GM12873 (cell line): Measurements from ENCODE around the gene TNNI2.
A peak's percentile ranks its signal among the peaks of the same experiment; 100 is the strongest.

ENCODE experiments used
- CTCF ChIP-seq: IDR thresholded peaks from 2 replicates; pipeline ENCODE4 v1.5.1; 2012; ENCODE audit warnings: low read depth, mild to moderate bottlenecking, moderate library complexity, low read length, control low read depth; ENCODE audit not compliant: insufficient read depth; ENCODE audit errors: missing control alignments

The TNNI2 gene

GRCh38 chr11:1837171-1838076, 1.4 kb upstream of the TNNI2 start:
- TF ChIP-seq CTCF, result peak; percentile 98

- no peak for TF ChIP-seq CTCF
Measured at GRCh38 chr11:1838077-1838425, 730 bp upstream of the TNNI2 start.

GRCh38 chr11:1839204-1839923, 583 bp downstream of the TNNI2 start:
- TF ChIP-seq CTCF, result no peak

GRCh38 chr11:1839924-1840779, 1.4 kb downstream of the TNNI2 start:
- TF ChIP-seq CTCF, result no peak

GRCh38 chr11:1840780-1841480, 2.1 kb downstream of the TNNI2 start:
- no peak for TF ChIP-seq CTCF

GRCh38 chr11:1841511-1842148, 2.8 kb downstream of the TNNI2 start:
- no peak for TF ChIP-seq CTCF
